ENCODE results near the gene ZNF581. TPM values are rescaled to one million over a fixed set of nuclear protein-coding genes. Genes with fewer than 3 reads are reported as not detected.

Gene ZNF581
- total RNA-seq, 3 donors from 2014 or later (not counting 1 experiment from before 2014, with no cell fraction given): 15.4 to 21.9 (median 19.0) TPM

- H3K36me3 Mint-ChIP-seq: no peaks in the 10 kb centered on the region
Measured at GRCh38 chr19:55683449-55684261, 40.2 kb downstream of the ZNF581 start.

DNA sequence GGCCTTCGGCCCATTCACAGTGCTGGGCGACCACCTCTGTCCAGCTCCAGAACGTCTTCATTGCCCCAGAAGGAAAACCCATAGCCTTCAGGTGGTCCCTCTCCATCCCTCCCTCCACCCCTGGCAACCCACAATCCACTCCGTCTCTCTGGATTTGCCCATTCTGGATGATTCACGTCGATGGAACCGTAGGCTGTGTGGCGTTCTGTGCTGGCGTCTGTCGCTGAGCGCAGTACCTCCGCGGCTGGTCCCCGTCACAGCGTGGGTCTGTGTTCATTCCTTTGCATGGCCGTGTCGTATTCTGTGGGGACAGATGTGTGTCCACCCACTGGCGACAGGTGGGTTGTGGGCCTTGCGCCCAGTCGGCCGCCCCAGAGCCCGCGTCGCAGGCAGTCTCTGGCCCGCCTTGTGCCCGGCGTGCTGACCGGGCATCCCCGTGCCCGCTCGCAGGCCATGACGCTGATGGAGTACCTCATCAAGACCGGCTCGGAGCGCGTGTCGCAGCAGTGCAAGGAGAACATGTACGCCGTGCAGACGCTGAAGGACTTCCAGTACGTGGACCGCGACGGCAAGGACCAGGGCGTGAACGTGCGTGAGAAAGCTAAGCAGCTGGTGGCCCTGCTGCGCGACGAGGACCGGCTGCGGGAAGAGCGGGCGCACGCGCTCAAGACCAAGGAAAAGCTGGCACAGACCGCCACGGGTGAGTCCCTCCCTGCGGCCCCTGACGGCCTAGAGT lies 41.7 kb downstream of the ZNF581 start:
- Mint-ChIP-seq H3K9me3 (no peaks in the 10 kb centered on the region), H3K27me3 (ENCODE audit: low read depth in 2 of 2) (no peaks in the 10 kb centered on the region), H3K4me1 (peaks cover 5 to 17% of the 10 kb centered on the region in 2 donors), H3K27ac (no peak overlapping the region), H3K4me3 (no peak overlapping the region), H3K36me3 (no peaks in the 10 kb centered on the region)
- Histone ChIP-seq H3K27me3 (ENCODE audit: control insufficient read depth, insufficient read depth, low read length) (no peaks in the 10 kb centered on the region), H3K9me3 (ENCODE audit: control insufficient read depth, insufficient read depth, low read length) (no peaks in the 10 kb centered on the region), H3K4me1 (ENCODE audit: control insufficient read depth, insufficient read depth, low read length) (peaks cover 12% of the 10 kb centered on the region), H3K4me3 (ENCODE audit: low read length) (no peak overlapping the region), H3K27ac (ENCODE audit: low read length) (no peak overlapping the region), H3K36me3 (ENCODE audit: control insufficient read depth, insufficient read depth, low read length) (peaks cover 51% of the 10 kb centered on the region)
- intact Hi-C loops (cut with micrococcal nuclease): no loop called here
- 97% methylated on average over 60 of the region's 60 CpGs for WGBS (ENCODE audit: insufficient coverage)
- no peak for ATAC-seq
- no peak for TF ChIP-seq CTCF (IDR thresholded peaks at IDR 0.05)
- DNase-seq: no peak

More at GRCh38 chr19:55683449-55684261, 40.2 kb downstream of the ZNF581 start:
- Mint-ChIP-seq H3K4me1 (peaks cover 16 to 26% of the 10 kb centered on the region in 2 donors), H3K27me3 (ENCODE audit: low read depth in 2 of 2) (no peaks in the 10 kb centered on the region), H3K27ac (no peak overlapping the region), H3K4me3 (no peak overlapping the region), H3K9me3 (no peaks in the 10 kb centered on the region)
- intact Hi-C loops (cut with micrococcal nuclease): no loop called here
- Histone ChIP-seq H3K36me3 (ENCODE audit: control insufficient read depth, insufficient read depth, low read length) (peaks cover 51% of the 10 kb centered on the region), H3K9me3 (ENCODE audit: control insufficient read depth, insufficient read depth, low read length) (no peaks in the 10 kb centered on the region), H3K4me3 (ENCODE audit: low read length) (no peak overlapping the region), H3K27me3 (ENCODE audit: control insufficient read depth, insufficient read depth, low read length) (no peaks in the 10 kb centered on the region), H3K4me1 (ENCODE audit: control insufficient read depth, insufficient read depth, low read length) (peaks cover 27% of the 10 kb centered on the region), H3K27ac (ENCODE audit: low read length) (no peak overlapping the region)
- no peak for TF ChIP-seq CTCF (IDR thresholded peaks at IDR 0.05)
- WGBS (ENCODE audit: insufficient coverage): 97% methylated on average over 22 of the region's 22 CpGs
- ATAC-seq (no peak), DNase-seq (no peak)

DNA sequence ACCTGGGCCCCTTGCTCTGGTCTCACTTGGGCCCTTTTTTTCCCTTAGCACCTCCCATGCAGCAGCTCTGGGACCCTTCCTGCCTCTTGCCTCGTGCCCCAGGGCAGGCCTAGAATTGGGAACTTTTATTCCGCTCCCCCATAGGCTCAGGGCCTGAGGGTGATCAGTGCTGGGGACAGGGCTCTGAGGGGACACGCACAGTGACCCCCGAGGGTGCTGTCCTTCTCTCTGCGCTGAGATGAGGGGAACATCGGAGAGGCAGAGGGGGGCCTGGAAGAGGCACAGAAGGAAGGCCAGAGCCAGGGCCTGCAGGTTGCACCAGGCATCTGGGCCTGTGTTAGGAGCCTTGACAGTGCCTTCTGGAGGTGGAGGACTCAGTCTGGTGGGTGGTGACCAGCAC lies 42.3 kb downstream of the ZNF581 start:
- Mint-ChIP-seq H3K9me3 (no peaks in the 10 kb centered on the region), H3K36me3 (no peaks in the 10 kb centered on the region), H3K4me1 (peaks cover 5 to 17% of the 10 kb centered on the region in 2 donors), H3K27ac (peak overlapping the region in 1 of 2 donors; percentile 57), H3K27me3 (ENCODE audit: low read depth in 2 of 2) (no peaks in the 10 kb centered on the region), H3K4me3 (no peak overlapping the region)
- intact Hi-C loops (cut with micrococcal nuclease): no loop called here
- no peak for TF ChIP-seq CTCF (IDR thresholded peaks at IDR 0.05)
- DNase-seq: no peak
- Histone ChIP-seq H3K27me3 (ENCODE audit: control insufficient read depth, insufficient read depth, low read length) (no peaks in the 10 kb centered on the region), H3K36me3 (ENCODE audit: control insufficient read depth, insufficient read depth, low read length) (peaks cover 52% of the 10 kb centered on the region), H3K4me1 (ENCODE audit: control insufficient read depth, insufficient read depth, low read length) (peaks cover 7% of the 10 kb centered on the region), H3K9me3 (ENCODE audit: control insufficient read depth, insufficient read depth, low read length) (no peaks in the 10 kb centered on the region), H3K4me3 (ENCODE audit: low read length) (no peak overlapping the region), H3K27ac (ENCODE audit: low read length) (no peak overlapping the region)
- no peak for ATAC-seq
- 93% methylated on average over 6 of the region's 6 CpGs for WGBS (ENCODE audit: insufficient coverage)

Measured in natural killer cell (primary cell).